ENCODE data around the gene ABI1.

- TF ChIP-seq CTCF (IDR thresholded peaks at IDR 0.05; ENCODE audit: insufficient read depth, low read length), result no peak
- no peak for TF ChIP-seq SPI1 (IDR thresholded peaks at IDR 0.05; ENCODE audit: borderline replicate concordance, low read depth)
These were observed 38.8 kb downstream of the ABI1 start for GRCh38 chr10:26821699-26822570.

All from HL-60 (cell line).